GM10248 (cell line): ENCODE measurements around the gene CISD1.

Experiments
- CTCF ChIA-PET: fragments of 300-600 bp; sonication (Branson Sonifier 250); formaldehyde crosslinking; extraction: SDS; loops from one replicate; lab custom pipeline; 2021; ENCODE audit warnings: antibody characterized with exemption; lab: Yijun Ruan, JAX
- POLR2A ChIA-PET: fragments of 350-650 bp; sonication (Branson Sonifier 250); formaldehyde crosslinking; extraction: SDS; loops from one replicate; lab custom pipeline; 2020; ENCODE audit warnings: antibody characterized with exemption; lab: Yijun Ruan, JAX
- DNase-seq: peaks from one replicate; pipeline ENCODE4 v3.0.0; 2012; ENCODE audit errors: extremely low spot score
- TF ChIP-seq, protein P1 (sequence below): IDR thresholded peaks from 2 replicates; pipeline ENCODE4 v1.5.1; 2012; ENCODE audit warnings: mild to moderate bottlenecking, low read depth; ENCODE audit errors: extremely low read depth, missing control alignments, control extremely low read depth

Gene CISD1

DNA sequence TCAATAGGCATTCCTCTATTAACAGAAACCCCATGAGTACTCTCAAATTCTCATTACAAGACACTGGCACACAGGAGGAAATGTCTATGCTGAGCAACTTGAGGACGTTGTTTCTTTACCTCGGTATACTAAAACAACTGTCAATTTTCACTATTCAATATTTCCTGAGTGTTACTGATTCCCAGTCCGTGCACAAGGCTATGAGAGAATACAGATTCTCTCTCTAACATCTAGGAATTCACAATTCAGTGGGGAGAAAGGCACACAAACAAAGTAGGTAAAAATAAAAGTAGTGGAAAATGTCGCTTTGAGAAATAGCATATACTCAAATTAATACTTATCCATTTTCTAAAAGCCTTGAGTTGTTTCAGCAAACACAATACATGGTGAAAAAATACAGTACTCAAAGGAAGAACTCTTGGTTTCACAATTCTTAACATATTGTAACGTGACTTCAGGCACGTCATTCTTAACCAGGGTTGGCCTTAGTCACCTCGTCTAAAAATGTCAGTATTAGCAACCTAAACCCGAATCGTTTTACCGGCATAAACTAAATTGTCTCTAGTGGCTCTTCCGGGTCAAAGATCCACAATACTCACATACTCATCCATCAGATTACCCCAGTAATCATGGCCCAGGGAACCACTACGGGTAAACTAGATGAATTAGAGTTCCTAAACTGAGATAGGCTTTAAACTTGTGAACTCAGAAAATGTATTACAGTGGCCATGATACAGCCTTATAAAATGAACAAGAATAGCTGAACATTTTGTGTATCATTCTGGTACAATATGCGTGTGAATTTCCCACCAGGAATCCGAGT, 2.7 kb upstream of the CISD1 start:
- peak; percentile 21 for DNase-seq
- TF ChIP-seq, protein P1, sequence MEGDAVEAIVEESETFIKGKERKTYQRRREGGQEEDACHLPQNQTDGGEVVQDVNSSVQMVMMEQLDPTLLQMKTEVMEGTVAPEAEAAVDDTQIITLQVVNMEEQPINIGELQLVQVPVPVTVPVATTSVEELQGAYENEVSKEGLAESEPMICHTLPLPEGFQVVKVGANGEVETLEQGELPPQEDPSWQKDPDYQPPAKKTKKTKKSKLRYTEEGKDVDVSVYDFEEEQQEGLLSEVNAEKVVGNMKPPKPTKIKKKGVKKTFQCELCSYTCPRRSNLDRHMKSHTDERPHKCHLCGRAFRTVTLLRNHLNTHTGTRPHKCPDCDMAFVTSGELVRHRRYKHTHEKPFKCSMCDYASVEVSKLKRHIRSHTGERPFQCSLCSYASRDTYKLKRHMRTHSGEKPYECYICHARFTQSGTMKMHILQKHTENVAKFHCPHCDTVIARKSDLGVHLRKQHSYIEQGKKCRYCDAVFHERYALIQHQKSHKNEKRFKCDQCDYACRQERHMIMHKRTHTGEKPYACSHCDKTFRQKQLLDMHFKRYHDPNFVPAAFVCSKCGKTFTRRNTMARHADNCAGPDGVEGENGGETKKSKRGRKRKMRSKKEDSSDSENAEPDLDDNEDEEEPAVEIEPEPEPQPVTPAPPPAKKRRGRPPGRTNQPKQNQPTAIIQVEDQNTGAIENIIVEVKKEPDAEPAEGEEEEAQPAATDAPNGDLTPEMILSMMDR, result no peak
- CTCF ChIA-PET, result no interaction called here
- POLR2A ChIA-PET, result no interaction called here

- POLR2A ChIA-PET, result no interaction called here
Measured at GRCh38 chr10:58266826-58267712, 1.9 kb upstream of the CISD1 start.

DNA sequence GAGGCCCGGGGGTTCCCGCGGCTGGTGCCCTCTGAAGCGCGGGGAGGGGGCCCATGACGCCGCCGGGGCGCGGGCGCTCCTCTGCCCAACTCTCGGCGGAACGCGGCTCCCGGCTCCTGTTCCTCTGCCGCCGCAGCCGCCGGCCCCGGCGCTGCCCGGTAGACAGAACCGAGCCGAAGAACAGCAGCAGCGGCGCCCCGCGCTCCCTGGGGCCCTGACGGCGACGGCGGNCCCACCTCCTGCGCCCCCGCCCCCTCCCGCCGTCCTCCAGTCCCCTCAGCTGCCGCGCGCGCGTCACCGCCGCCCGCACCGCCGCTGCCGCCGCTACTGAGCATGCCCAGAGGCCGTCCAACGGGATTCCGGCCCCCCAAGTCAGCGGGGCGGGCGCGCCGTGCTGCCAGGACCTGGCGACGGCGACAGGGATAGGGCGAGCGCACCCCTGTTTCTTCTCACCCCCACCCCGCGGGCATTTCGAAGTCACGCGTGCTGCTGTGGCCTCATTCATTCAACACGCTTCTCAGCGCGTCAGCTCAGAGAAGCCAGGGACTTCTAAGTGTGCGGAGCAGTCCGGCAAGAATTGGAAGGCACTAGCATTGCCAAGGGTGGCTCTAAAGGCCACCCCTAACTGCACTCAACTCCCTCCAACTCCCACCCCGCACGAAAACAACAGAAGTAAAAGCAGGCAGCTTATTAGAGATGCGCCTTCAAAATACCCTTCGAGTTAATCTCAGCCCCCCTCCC, 1.1 kb upstream of the CISD1 start, which contains the start of gene IPMK:
IPMK (minus strand) TSS at position 182 of the 741 bp plus-strand sequence. CDS start 283 bp downstream, outside the sequence.
- peak; percentile 87 for DNase-seq
- TF ChIP-seq, protein P1, result no peak
- ChIA-PET POLR2A (interaction anchor here (0.6 kb wide), 1 partner anchor 9 kb away, joined by 4 read pairs; no protein-coding TSS in a partner anchor), CTCF (interaction anchor here (0.8 to 2.5 kb wide), 6 partner anchors 9 to 118 kb away, joined by 3 to 8 read pairs (median 4); partner anchors contain the start of gene TFAM)

More at GRCh38 chr10:58266826-58267712, 1.9 kb upstream of the CISD1 start:
- CTCF ChIA-PET, result interaction anchor here (0.8 kb wide), 1 partner anchor 90 kb away, joined by 3 read pairs; no protein-coding TSS in a partner anchor
- peak; percentile 27 for DNase-seq
- TF ChIP-seq, protein P1, result no peak

GRCh38 chr10:58268454-58268945, 462 bp upstream of the CISD1 start:
- ChIA-PET CTCF (interaction anchor here (1.1 to 2.5 kb wide), 9 partner anchors 9 to 117 kb away, joined by 3 to 8 read pairs (median 4); partner anchors contain the start of gene TFAM), POLR2A (interaction anchor here (0.6 kb wide), 1 partner anchor 9 kb away, joined by 4 read pairs; no protein-coding TSS in a partner anchor)
- DNase-seq, result no peak
- TF ChIP-seq, protein P1, result no peak

DNA sequence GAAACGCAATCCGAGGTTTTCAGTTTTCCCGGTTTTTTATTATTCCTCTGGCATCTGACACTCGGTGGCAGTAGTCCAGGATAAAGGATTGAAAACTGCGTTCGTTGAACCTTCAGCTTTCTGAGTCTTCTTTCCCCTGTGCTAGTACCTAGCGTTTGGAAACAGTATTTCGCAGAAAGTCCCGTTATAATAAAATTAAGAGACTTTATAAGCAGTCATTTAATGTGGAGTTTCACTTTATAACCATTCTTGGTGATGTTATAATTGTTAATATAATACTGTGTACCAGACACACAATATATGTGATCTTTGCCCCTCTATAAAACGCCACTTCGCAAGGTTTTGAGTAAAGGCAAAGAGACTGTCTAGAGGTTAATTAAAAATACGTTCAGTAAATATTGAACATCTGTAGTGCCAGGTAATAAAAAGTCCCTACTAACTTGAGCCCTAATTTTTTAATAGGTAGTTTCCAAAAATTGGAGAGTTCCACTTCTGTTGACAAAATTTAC, 874 bp downstream of the CISD1 start:
- CTCF ChIA-PET, result interaction anchor here (1.1 to 2.5 kb wide), 6 partner anchors 7 to 116 kb away, joined by 3 to 8 read pairs (median 4); partner anchors contain the start of gene TFAM
- POLR2A ChIA-PET, result no interaction called here
- TF ChIP-seq, protein P1, result no peak
- no peak for DNase-seq
